GM12878 (cell line): ENCODE measurements around the gene PMAIP1. TPM values are rescaled to one million over a fixed set of nuclear protein-coding genes. Genes with fewer than 3 reads are reported as not detected.

ENCODE experiments used
- BRCA1 ChIP-seq: IDR thresholded peaks from 2 replicates; pipeline ENCODE4 v1.6.1; 2011; ENCODE audit warnings: low read depth, low read length, improper control_type of control experiment
- CHD1 ChIP-seq: IDR thresholded peaks from 2 replicates; pipeline ENCODE4 v1.6.1; 2012; ENCODE audit warnings: low read depth, low read length, improper control_type of control experiment
- EED ChIP-seq: sonication (generic); IDR thresholded peaks from 2 replicates; pipeline ENCODE4 v1.6.1; 2016; ENCODE audit warnings: antibody characterized with exemption, low read depth
- ESRRA ChIP-seq: IDR thresholded peaks from 2 replicates; pipeline ENCODE4 v1.6.1; 2012; ENCODE audit warnings: mild to moderate bottlenecking, low read length, improper control_type of control experiment
- EZH2 ChIP-seq: IDR thresholded peaks from 2 replicates; pipeline ENCODE4 v1.6.1; 2012; ENCODE audit warnings: low read depth, mild to moderate bottlenecking, control low read depth, inconsistent platforms, low read length, borderline replicate concordance; ENCODE audit not compliant: control insufficient read depth
- NFXL1 ChIP-seq: fragments of 450-650 bp; IDR thresholded peaks from 2 replicates; pipeline ENCODE4 v1.6.1; 2017; ENCODE audit warnings: antibody characterized with exemption, mild to moderate bottlenecking, borderline replicate concordance
- NFYA ChIP-seq: IDR thresholded peaks from 2 replicates; pipeline ENCODE4 v1.6.1; 2011; ENCODE audit warnings: low read depth, mild to moderate bottlenecking, low read length, improper control_type of control experiment, borderline replicate concordance
- PAX5 ChIP-seq: IDR thresholded peaks from 2 replicates; pipeline ENCODE4 v1.6.1; 2011; ENCODE audit warnings: low read depth, low read length, borderline replicate concordance
- PML ChIP-seq: IDR thresholded peaks from 2 replicates; pipeline ENCODE4 v1.6.1; 2012; ENCODE audit warnings: low read length, inconsistent platforms
- SMC3 ChIP-seq: IDR thresholded peaks from 2 replicates; pipeline ENCODE4 v1.6.1; 2011; ENCODE audit warnings: low read length, improper control_type of control experiment, borderline replicate concordance
- SRF ChIP-seq, 2 experiments: IDR thresholded peaks; 2 replicates each; pipeline ENCODE4 v1.6.1; 2011; ENCODE audit warnings: low read depth in 2 of 2, low read length in 2 of 2, mild to moderate bottlenecking in 1 of 2, moderate library complexity in 1 of 2
- TCF12 ChIP-seq: IDR thresholded peaks from 2 replicates; pipeline ENCODE4 v1.6.1; 2011; ENCODE audit warnings: low read depth, mild to moderate bottlenecking, low read length
- ZNF274 ChIP-seq: IDR thresholded peaks from one replicate; pipeline ENCODE4 v1.8.0; 2011; ENCODE audit not compliant: insufficient read length, insufficient read depth
- polyA plus RNA-seq, 11 experiments: library from polyadenylated mRNA; depleted of rRNA in 4 of 11; unstranded in 6 of 11; stranded (reverse) in 5 of 11; fragments of >200 nt; fragmentation: Nextera tagmentation in 4 of 11; fragmentation: Illumina TruSeq in 1 of 11; extraction: Ambion mirVana in 4 of 11; extraction: Trizol in 1 of 11; gene quantifications; 1 replicate in 1 of 11; 2 replicates in 10 of 11; pipeline versions ENCODE4 v1.2.1 to v1.2.3, GENCODE V29; 2011 to 2016; ENCODE audit warnings: inconsistent platforms in 2 of 11, missing spikeins in 2 of 11, low read depth in 1 of 11
- total RNA-seq, 4 experiments: library from RNA; depleted of rRNA in 3 of 4; stranded (reverse); fragments of >200 nt in 3 of 4; fragmentation: Illumina TruSeq in 1 of 4; extraction: Trizol in 1 of 4; gene quantifications; 2 replicates each; pipeline versions ENCODE4 v1.2.1 to v1.2.3, GENCODE V29; 2013 to 2021
- TF ChIP-seq, protein P1 (sequence below): fragments of 450-650 bp; IDR thresholded peaks from 2 replicates; pipeline ENCODE4 v1.6.1; 2018; ENCODE audit warnings: borderline replicate concordance, mild to moderate bottlenecking; ENCODE audit not compliant: partially characterized antibody
- TF ChIP-seq, protein P2 (sequence below): fragments of 450-650 bp; IDR thresholded peaks from 2 replicates; pipeline ENCODE4 v1.6.1; 2014; ENCODE audit warnings: mild to moderate bottlenecking
- TF ChIP-seq, protein P3 (sequence below): fragments of 450-650 bp; IDR thresholded peaks from 2 replicates; pipeline ENCODE4 v1.6.1; 2016; ENCODE audit warnings: mild to moderate bottlenecking
- TF ChIP-seq, protein P4 (sequence below): fragments of 450-650 bp; IDR thresholded peaks from 2 replicates; pipeline ENCODE4 v1.6.1; 2017; ENCODE audit warnings: mild to moderate bottlenecking
- TF ChIP-seq, protein P5 (sequence below): fragments of 450-650 bp; IDR thresholded peaks from 2 replicates; pipeline ENCODE4 v1.6.1; 2017; ENCODE audit warnings: mild to moderate bottlenecking, low read depth, inconsistent platforms; ENCODE audit not compliant: poor library complexity, severe bottlenecking

Gene PMAIP1
- total and polyA plus RNA-seq, 10 of the 15 experiments (the other 5 are each of a cell fraction or from before 2014, with no cell fraction given), result 74.0 to 219 (median 112) TPM

DNA sequence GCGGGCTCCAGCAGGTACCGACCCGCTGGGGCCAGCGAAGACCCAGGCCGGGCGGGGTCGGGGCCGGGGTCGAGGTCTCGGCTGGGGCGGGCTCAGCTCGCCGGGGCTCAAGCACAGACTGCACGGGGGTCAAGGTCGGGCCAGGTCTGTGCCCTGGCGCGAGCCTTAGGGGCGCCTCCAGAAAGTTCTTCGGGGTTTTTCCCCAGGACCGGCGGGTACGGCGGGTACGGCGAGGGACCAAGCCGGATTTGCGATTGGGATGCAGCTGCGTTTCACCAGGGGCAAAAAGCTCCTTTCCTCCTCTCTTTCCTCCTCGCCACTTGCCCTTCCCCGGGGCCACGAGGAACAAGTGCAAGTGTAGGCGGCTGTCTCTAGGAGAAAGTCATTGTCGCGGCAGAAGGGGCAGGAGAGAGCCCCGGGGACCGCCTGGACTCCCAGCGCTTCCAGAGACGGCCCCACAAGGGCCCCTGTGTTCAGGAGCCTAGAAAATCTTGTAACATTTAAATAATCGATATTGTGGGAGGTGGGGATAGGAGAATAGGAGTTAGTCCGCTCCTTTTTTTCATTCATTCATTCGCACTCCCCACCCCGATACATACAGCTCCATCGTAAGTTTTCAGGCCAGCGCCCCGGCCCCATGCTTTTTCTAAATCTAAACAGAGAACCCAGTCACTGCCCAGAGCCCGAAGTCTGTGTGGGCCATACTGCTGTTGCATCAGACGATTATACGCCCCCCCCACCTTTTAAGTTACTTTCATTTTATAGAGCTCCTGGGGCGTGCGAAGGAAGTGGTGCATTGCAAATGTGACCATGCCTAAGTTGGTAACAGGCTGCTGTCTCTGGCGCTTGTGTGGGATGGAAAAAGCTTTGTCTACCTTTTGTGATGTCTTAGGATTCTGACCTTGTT, 679 bp downstream of the PMAIP1 start (continued):
- TF ChIP-seq, protein P1, sequence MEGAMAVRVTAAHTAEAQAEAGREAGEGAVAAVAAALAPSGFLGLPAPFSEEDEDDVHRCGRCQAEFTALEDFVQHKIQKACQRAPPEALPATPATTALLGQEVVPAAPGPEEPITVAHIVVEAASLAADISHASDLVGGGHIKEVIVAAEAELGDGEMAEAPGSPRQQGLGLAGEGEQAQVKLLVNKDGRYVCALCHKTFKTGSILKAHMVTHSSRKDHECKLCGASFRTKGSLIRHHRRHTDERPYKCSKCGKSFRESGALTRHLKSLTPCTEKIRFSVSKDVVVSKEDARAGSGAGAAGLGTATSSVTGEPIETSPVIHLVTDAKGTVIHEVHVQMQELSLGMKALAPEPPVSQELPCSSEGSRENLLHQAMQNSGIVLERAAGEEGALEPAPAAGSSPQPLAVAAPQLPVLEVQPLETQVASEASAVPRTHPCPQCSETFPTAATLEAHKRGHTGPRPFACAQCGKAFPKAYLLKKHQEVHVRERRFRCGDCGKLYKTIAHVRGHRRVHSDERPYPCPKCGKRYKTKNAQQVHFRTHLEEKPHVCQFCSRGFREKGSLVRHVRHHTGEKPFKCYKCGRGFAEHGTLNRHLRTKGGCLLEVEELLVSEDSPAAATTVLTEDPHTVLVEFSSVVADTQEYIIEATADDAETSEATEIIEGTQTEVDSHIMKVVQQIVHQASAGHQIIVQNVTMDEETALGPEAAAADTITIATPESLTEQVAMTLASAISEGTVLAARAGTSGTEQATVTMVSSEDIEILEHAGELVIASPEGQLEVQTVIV, result no peak
- 0 out of 2 replicates have a peak, but pooled peaks have one; percentile 34 for TF ChIP-seq TCF12
- no peak for TF ChIP-seq EED
- TF ChIP-seq, protein P2, sequence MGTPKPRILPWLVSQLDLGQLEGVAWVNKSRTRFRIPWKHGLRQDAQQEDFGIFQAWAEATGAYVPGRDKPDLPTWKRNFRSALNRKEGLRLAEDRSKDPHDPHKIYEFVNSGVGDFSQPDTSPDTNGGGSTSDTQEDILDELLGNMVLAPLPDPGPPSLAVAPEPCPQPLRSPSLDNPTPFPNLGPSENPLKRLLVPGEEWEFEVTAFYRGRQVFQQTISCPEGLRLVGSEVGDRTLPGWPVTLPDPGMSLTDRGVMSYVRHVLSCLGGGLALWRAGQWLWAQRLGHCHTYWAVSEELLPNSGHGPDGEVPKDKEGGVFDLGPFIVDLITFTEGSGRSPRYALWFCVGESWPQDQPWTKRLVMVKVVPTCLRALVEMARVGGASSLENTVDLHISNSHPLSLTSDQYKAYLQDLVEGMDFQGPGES, result no peak
- no peak for TF ChIP-seq EZH2
- peak in 1 of 2 experiments; percentile 84; a peak in 2 of 4 replicates for TF ChIP-seq SRF (IDR thresholded peaks at IDR 0.05; ENCODE audit: low read depth in 2 of 2, low read length in 2 of 2)
- peak; percentile 21; the same call in 1 of the 2 replicates for TF ChIP-seq SMC3
- TF ChIP-seq BRCA1, result no peak
- TF ChIP-seq ESRRA, result no peak
- no peak for TF ChIP-seq ZNF274
- no peak for TF ChIP-seq NFXL1
- TF ChIP-seq, protein P3, sequence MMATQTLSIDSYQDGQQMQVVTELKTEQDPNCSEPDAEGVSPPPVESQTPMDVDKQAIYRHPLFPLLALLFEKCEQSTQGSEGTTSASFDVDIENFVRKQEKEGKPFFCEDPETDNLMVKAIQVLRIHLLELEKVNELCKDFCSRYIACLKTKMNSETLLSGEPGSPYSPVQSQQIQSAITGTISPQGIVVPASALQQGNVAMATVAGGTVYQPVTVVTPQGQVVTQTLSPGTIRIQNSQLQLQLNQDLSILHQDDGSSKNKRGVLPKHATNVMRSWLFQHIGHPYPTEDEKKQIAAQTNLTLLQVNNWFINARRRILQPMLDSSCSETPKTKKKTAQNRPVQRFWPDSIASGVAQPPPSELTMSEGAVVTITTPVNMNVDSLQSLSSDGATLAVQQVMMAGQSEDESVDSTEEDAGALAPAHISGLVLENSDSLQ, result no peak
- TF ChIP-seq, protein P4, sequence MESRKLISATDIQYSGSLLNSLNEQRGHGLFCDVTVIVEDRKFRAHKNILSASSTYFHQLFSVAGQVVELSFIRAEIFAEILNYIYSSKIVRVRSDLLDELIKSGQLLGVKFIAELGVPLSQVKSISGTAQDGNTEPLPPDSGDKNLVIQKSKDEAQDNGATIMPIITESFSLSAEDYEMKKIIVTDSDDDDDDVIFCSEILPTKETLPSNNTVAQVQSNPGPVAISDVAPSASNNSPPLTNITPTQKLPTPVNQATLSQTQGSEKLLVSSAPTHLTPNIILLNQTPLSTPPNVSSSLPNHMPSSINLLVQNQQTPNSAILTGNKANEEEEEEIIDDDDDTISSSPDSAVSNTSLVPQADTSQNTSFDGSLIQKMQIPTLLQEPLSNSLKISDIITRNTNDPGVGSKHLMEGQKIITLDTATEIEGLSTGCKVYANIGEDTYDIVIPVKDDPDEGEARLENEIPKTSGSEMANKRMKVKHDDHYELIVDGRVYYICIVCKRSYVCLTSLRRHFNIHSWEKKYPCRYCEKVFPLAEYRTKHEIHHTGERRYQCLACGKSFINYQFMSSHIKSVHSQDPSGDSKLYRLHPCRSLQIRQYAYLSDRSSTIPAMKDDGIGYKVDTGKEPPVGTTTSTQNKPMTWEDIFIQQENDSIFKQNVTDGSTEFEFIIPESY, result no peak
- no peak for TF ChIP-seq PML
- TF ChIP-seq NFYA, result no peak
- TF ChIP-seq CHD1, result peak; percentile 73
- TF ChIP-seq PAX5, result no peak
- TF ChIP-seq, protein P5, sequence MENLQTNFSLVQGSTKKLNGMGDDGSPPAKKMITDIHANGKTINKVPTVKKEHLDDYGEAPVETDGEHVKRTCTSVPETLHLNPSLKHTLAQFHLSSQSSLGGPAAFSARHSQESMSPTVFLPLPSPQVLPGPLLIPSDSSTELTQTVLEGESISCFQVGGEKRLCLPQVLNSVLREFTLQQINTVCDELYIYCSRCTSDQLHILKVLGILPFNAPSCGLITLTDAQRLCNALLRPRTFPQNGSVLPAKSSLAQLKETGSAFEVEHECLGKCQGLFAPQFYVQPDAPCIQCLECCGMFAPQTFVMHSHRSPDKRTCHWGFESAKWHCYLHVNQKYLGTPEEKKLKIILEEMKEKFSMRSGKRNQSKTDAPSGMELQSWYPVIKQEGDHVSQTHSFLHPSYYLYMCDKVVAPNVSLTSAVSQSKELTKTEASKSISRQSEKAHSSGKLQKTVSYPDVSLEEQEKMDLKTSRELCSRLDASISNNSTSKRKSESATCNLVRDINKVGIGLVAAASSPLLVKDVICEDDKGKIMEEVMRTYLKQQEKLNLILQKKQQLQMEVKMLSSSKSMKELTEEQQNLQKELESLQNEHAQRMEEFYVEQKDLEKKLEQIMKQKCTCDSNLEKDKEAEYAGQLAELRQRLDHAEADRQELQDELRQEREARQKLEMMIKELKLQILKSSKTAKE, result peak; percentile 64
